HG03139 (cell line): ENCODE results near the gene JAKMIP3.

Source experiments
- ATAC-seq: cut with Tn5 transposase; IDR thresholded peaks from one replicate; pipeline ENCODE4 v1.9.1; 2021; ENCODE audit not compliant: unreplicated experiment

Gene JAKMIP3

GRCh38 chr10:132043861-132044695, 21.7 kb upstream of the JAKMIP3 start:
- ATAC-seq: no peak

DNA sequence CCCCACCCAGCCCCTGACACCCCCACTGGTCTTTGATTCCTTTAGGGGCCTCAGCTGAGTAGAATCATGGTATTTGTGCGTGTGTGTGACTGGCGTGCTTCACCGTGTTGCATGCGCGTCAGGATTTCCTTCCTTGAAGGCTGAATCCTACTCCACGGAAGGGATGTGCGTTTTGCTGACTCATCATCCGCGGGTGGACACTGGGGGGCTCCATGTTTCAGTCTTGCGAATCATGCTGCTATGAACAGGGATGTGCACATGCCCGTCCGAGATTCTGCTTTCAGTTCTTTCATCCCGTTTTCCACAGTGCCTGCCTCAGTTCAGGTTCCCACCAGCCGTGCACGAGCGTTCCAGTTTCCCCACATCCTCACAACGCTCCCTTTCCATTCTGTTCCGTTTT, 20.9 kb upstream of the JAKMIP3 start:
- ATAC-seq: no peak

DNA sequence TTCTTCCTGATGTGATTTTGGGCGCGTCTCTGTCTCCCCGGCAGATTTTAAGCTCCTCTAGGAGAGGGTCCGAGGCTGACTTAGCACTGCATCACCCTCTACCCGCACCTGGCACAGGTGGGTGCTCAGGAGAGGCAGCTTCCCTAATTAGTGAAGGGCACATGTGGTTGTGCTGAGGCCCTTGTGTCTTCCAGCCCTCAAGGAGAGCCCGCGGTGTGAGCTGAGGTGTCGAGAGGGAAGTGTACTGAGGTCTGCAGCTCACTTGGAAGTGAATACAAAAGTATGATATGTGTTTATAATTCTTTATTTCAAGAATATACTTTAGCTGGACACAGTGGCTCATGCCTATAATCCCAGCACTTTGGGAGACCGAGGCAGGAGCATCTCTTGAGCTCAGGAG, 20.4 kb upstream of the JAKMIP3 start:
- ATAC-seq: no peak

DNA sequence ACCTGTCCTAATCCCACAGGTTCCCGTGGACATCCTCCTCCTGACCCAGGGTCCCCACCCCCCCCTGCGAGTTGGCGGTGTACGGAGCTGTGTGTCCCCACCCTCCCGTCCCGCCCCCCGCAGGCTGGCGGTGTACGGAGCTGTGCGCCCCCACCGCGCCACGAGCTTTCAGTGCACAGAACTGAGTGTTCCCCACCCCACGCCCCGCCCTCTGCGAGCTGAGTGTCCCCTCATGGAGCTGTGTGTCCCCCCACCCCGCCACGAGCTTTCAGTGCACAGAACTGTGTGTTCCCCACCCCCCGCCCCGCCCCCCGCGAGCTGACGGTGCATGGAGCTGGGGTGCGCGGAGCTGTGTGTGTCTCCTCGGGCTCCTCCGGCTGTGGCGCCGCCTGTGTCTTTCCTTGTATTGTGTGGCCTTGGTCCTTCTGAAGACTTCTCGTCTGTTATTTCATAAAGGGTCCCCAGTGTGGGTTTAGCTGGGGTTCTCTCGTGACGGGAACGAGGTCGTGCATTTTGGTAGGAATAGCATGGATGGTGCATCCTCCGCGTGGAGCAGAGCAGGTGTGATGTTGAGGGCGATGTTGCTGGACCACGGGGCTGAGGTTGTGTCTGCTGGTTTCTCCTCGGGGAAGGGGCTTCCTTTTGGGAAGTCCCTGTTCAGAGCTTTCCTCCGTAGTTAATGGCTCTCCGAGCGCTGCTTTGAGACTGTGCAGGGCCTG, 18.0 kb upstream of the JAKMIP3 start:
- no peak for ATAC-seq

GRCh38 chr10:132048294-132048667, 17.5 kb upstream of the JAKMIP3 start:
- ATAC-seq: no peak

DNA sequence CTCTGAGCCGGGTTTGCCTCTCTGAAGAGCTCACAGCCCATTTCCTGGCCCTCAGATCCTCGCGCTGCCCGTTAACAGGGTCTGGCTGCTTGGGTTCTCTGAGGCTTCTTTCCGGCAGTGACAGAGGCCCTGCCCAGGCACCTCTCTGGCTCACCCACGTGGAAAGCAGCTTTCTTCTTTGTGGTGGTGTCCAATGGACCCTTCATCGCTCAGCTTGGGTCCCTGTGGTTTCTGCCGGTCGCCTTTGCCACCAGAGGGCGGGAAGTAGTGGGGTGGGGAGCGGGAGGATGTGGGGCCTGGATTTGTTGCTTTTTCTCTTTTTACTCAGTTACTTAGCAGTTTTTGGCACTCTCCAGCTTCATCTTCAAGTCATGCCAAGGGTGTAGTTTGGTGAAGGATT, 15.6 kb upstream of the JAKMIP3 start:
- no peak for ATAC-seq

DNA sequence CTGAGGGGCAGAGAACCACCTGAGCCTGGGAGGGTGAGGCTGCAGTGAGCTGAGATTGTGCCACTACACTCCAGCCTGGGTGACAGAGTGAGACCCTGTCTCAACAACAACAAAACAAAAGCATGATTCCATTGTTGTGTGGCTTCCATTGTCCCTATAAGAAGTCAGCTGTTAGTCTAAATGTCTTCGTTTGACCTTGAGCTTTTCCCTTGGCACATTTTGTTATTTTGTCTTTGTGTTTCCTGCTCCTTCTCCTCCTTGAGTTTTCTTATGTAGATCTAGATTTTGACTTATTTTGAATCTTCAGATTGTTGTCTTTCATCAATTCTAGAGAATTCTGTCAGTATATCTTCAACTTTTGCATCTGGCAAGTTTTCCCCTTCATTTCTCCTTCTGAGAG, 13.6 kb upstream of the JAKMIP3 start:
- ATAC-seq: no peak

DNA sequence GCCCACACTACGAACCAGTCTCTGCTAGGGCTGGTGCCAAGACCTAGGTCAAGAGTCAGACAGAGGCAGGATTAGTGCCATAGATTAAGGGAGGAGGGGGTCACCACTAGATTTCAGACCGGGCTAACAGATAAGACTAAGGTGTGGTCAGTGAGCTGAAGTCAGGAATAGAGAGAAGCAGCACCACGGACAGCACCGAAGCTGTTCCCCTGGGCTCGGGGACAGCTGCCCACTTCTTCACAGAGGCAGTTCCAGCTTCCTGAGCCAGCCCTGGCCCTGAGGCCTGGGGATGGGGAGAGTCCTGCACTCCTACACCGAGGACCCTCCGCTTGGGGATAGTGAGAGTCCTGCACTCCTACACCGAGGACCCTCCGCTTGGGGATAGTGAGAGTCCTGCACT, 11.2 kb upstream of the JAKMIP3 start:
- no peak for ATAC-seq

DNA sequence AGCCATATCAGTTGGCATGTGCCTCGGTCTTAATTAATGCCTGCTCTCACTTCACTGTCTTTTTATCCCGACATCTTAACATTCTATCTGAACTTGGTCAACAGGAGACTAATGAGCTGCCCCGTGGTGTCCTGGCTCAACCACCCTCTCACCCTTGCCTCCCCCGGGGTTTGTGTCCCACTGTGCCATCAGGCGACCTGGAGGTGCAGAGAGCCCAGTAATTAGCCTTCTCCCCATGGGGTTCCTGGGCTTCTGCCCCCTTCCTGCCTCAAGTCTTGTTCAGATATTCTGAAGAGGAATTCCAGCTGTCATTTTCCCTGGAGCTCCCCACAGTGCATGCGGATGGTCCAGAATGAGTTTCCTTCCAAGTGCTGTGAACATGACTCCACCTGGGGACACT, 10.1 kb upstream of the JAKMIP3 start:
- no peak for ATAC-seq

DNA sequence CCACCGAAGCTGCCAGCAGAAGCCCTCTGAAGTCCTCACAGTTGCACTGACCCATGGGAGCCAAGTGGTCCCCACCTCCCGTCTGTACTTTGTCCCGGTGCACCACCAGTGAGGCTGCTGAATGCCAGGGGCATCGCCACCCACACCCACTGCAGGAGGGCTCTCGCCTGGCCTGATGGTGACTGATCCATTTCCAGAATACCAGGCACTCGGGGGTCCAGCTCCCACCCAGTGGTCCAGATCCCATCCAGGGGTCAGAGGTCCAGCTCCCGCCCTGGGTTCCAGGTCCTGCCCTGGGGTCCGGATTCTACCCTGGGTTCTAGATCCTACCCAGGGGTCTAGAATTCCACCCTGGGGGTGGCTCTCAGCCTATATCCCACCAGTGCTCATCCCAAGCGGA, 9.1 kb upstream of the JAKMIP3 start:
- no peak for ATAC-seq

GRCh38 chr10:132057191-132057681, 8.5 kb upstream of the JAKMIP3 start:
- ATAC-seq: no peak

- no peak for ATAC-seq
These were observed 7.5 kb upstream of the JAKMIP3 start for GRCh38 chr10:132058111-132058745.

DNA sequence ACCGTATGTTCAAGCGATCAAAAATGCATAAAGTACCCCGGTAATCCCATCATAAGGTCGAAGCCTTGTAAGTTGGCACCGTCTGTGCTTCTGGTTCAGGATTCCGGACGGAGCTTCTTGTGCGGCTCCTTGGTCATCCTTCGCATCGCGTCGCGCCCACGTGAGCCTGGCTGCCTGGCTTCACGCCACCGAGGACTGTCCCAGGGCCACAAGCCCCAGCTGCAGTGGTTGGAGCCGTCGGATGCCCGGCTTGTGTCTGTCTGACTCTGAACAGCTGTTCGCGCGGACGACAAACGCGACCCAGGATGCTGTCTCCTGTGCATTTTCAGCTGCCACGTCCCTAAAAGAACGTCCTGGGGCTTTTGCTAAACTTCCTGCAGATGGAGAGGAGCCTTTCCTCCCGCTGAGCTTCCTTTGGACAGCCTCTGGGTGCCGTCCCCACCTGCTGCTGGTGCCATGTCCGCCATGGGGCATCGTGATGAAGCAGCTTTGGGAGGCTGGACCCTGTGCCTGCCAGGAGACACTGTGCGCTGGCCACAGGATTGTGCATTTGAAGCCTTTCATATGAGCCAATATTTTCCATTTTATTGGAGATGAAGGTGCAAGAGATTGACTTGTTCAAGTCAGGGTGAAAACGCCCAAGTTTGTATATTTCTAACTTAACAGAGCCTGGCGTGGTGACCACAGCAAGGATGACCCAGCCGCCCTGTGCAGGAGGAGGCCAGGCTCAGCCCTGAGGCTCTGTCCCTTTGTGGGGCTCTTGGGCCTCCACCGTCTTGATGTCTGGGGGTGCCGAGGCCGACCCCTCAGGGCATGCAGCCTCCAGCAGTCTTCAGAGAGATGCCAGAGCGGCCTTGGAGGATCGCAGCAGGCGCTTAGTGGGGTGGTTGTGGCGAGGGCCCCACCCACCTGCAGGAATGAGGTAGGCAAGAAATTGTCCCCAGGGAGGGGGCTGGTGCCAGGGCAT, 6.7 kb upstream of the JAKMIP3 start:
- no peak for ATAC-seq

GRCh38 chr10:132059760-132060508, 5.8 kb upstream of the JAKMIP3 start:
- no peak for ATAC-seq

GRCh38 chr10:132061030-132061429, 4.7 kb upstream of the JAKMIP3 start:
- no peak for ATAC-seq

GRCh38 chr10:132061465-132061864, 4.3 kb upstream of the JAKMIP3 start:
- no peak for ATAC-seq

DNA sequence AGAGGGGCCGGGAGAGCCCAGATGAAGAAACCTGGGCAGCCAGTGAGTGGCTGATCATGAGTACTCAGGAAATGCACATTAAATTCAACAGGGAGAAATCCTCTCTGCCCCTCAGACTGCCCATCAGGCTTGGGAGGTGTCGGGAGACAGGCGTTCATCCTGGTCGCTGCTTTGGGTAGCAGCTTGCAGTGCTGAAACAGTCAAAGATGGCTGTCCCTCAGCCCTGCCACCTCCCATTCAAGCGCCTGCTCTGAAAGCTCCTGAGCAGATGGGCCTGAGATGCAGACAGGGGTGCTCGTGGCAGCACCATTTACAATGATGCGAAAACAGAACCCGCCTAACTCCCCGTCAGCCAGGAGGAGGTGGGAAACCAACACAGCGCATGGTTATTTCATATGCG, 3.6 kb upstream of the JAKMIP3 start:
- no peak for ATAC-seq

DNA sequence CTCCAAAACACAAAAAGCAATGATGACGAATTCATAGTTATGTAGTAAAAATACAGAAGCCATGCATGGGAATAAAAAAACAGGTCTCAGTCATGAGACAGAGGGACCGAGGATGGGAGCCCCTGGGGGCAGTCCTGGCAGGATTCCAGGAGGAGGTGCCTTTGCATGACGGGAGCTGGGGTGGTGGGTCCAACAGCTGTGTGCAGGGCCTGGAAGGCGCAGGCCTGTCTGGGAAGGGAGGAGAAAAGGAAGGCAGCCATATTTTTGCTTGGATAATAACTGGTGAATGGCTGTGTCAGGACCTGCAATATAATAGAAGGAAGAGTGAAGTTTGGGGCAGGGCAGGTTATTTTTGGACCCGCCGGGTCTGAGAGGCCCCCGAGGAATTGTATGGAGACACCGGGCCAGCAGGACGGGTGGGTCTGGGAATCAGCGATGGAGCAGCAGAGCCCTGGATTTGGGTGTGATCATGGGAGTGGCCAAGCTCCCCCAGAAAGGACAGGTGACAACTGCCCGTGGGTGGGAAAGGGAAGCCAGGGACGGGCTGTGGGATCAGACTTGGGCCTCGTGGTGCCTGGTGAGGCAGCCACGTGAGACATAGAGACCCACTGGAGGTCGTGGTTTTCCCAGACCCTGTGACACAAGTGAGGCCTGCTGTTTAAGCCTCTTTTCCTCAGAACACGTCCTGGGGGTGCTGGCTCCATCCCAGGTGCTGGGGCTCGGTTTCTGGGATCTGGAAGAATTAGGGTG, 2.9 kb upstream of the JAKMIP3 start:
- no peak for ATAC-seq

- ATAC-seq: no peak
These were observed 2.3 kb upstream of the JAKMIP3 start for GRCh38 chr10:132063432-132063831.
